Glutamatergic neuron (in vitro differentiated cells): ENCODE results near the gene INSM2. TPM values are rescaled to one million over a fixed set of nuclear protein-coding genes. Genes with fewer than 3 reads are reported as not detected.

Source experiments
- DNase-seq: peaks from one replicate; pipeline ENCODE4 v3.0.0; 2022
- H3K27ac Mint-ChIP-seq: one replicate; pipeline ENCODE4 v1.8.0; 2020; ENCODE audit warnings: mild to moderate bottlenecking, mixed read lengths, inconsistent platforms; ENCODE audit not compliant: unreplicated experiment
- H3K27me3 Mint-ChIP-seq: one replicate; pipeline ENCODE4 v1.8.0; 2020; ENCODE audit warnings: mild to moderate bottlenecking, moderate library complexity, mixed read lengths, inconsistent platforms; ENCODE audit not compliant: unreplicated experiment
- H3K36me3 Mint-ChIP-seq: one replicate; pipeline ENCODE4 v1.8.0; 2020; ENCODE audit warnings: mild to moderate bottlenecking, mixed read lengths, inconsistent platforms; ENCODE audit not compliant: unreplicated experiment
- H3K4me1 Mint-ChIP-seq: one replicate; pipeline ENCODE4 v1.8.0; 2020; ENCODE audit warnings: mild to moderate bottlenecking, low read depth, mixed read lengths, inconsistent platforms; ENCODE audit not compliant: unreplicated experiment
- H3K4me3 Mint-ChIP-seq: one replicate; pipeline ENCODE4 v1.8.0; 2020; ENCODE audit warnings: mild to moderate bottlenecking, mixed read lengths, inconsistent platforms; ENCODE audit not compliant: unreplicated experiment
- H3K9me3 Mint-ChIP-seq: one replicate; pipeline ENCODE4 v1.8.0; 2020; ENCODE audit warnings: mild to moderate bottlenecking, moderate library complexity, mixed read lengths, inconsistent platforms; ENCODE audit not compliant: unreplicated experiment
- CTCF ChIP-seq: fragments of 200-600 bp; sonication (generic); IDR thresholded peaks from one replicate; pipeline ENCODE4 v1.5.0; 2021; ENCODE audit not compliant: partially characterized antibody, unreplicated experiment
- total RNA-seq: library from RNA; stranded (reverse); fragmentation: NEBNext Ultra II Directional; extraction: Animal tissue kit (Norgen Biotek cat#: 25700); gene quantifications from one replicate; pipeline ENCODE4 v1.2.1, GENCODE V29; 2021; ENCODE audit not compliant: unreplicated experiment

INSM2 gene
- total RNA-seq, 1 donor from 2014 or later: 21.7 TPM

GRCh38 chr14:35532783-35533356, 1.1 kb upstream of the INSM2 start:
- TF ChIP-seq CTCF: no peak
- H3K36me3 Mint-ChIP-seq: no peaks in the 10 kb centered on the region
- H3K4me3 Mint-ChIP-seq: peak overlapping the region; percentile 96
- H3K27me3 Mint-ChIP-seq: no peaks in the 10 kb centered on the region
- H3K27ac Mint-ChIP-seq: peak overlapping the region; percentile 85
- H3K4me1 Mint-ChIP-seq: peaks cover 24% of the 10 kb centered on the region
- no peak for DNase-seq
- H3K9me3 Mint-ChIP-seq: peaks cover 13% of the 10 kb centered on the region

GRCh38 chr14:35534208-35534872, 376 bp downstream of the INSM2 start:
- Mint-ChIP-seq H3K27ac (peak overlapping the region; percentile 83), H3K4me3 (peak overlapping the region; percentile 91), H3K36me3 (no peaks in the 10 kb centered on the region), H3K27me3 (no peaks in the 10 kb centered on the region), H3K9me3 (peaks cover 13% of the 10 kb centered on the region), H3K4me1 (peaks cover 24% of the 10 kb centered on the region)
- DNase-seq: peak; percentile 55
- TF ChIP-seq CTCF: peak; percentile 28

- Mint-ChIP-seq H3K4me1 (peaks cover 20% of the 10 kb centered on the region), H3K36me3 (no peaks in the 10 kb centered on the region), H3K27ac (no peak overlapping the region), H3K27me3 (no peaks in the 10 kb centered on the region), H3K4me3 (peak overlapping the region; percentile 91), H3K9me3 (peaks cover 13% of the 10 kb centered on the region)
- TF ChIP-seq CTCF: no peak
- peak; percentile 42 for DNase-seq
These were observed 1.0 kb downstream of the INSM2 start for GRCh38 chr14:35534873-35535482.

- DNase-seq: peak; percentile 41
- Mint-ChIP-seq H3K27me3 (no peaks in the 10 kb centered on the region), H3K27ac (peak overlapping the region; percentile 79), H3K36me3 (no peaks in the 10 kb centered on the region), H3K9me3 (peaks cover 13% of the 10 kb centered on the region), H3K4me3 (peak overlapping the region; percentile 91), H3K4me1 (peaks cover 15% of the 10 kb centered on the region)
- no peak for TF ChIP-seq CTCF
These were observed 1.6 kb downstream of the INSM2 start for GRCh38 chr14:35535483-35536112.
